Mucosa of stomach (tissue), 1 donor: ENCODE data around the gene AAGAB.
"Not testable (repeated sequence)": the region's sequence is repeated elsewhere in the genome, so short reads cannot be mapped to it uniquely, and the experiment has no call there.

Source experiments
- H3K27me3 ChIP-seq: one replicate; pipeline ENCODE4 v1.7.0; 2013; ENCODE audit warnings: mild to moderate bottlenecking, low read length; ENCODE audit not compliant: control insufficient read depth, insufficient read depth
- H3K36me3 ChIP-seq: one replicate; pipeline ENCODE4 v1.7.0; 2013; ENCODE audit warnings: low read length; ENCODE audit not compliant: control insufficient read depth, insufficient read depth
- H3K4me1 ChIP-seq: one replicate; pipeline ENCODE4 v1.7.0; 2013; ENCODE audit warnings: mild to moderate bottlenecking, low read length; ENCODE audit not compliant: control insufficient read depth, insufficient read depth
- H3K4me3 ChIP-seq: one replicate; pipeline ENCODE4 v1.7.0; 2013; ENCODE audit warnings: low read length
- H3K9ac ChIP-seq: one replicate; pipeline ENCODE4 v1.7.0; 2013; ENCODE audit warnings: mild to moderate bottlenecking, low read length, moderate library complexity
- H3K9me3 ChIP-seq: one replicate; pipeline ENCODE4 v1.7.0; 2013; ENCODE audit warnings: mild to moderate bottlenecking, low read length, moderate library complexity; ENCODE audit not compliant: control insufficient read depth
- donor health status: Pancreatic carcinoma.

The AAGAB gene

GRCh38 chr15:67161412-67161811 lies 93.0 kb downstream of the AAGAB start:
- H3K36me3 ChIP-seq = peaks cover under 1% of the 10 kb centered on the region
- H3K9ac ChIP-seq = no peak overlapping the region
- no peaks in the 10 kb centered on the region for H3K27me3 ChIP-seq
- no peak overlapping the region for H3K4me3 ChIP-seq
- no peaks in the 10 kb centered on the region for H3K9me3 ChIP-seq
- H3K4me1 ChIP-seq = peaks cover 18% of the 10 kb centered on the region

- no peak overlapping the region for H3K9ac ChIP-seq
- no peaks in the 10 kb centered on the region for H3K27me3 ChIP-seq
- no peak overlapping the region for H3K4me3 ChIP-seq
- no peaks in the 10 kb centered on the region for H3K9me3 ChIP-seq
- peaks cover 13% of the 10 kb centered on the region for H3K4me1 ChIP-seq
- H3K36me3 ChIP-seq = no peaks in the 10 kb centered on the region
These were observed 96.1 kb downstream of the AAGAB start for GRCh38 chr15:67158367-67158766.

DNA sequence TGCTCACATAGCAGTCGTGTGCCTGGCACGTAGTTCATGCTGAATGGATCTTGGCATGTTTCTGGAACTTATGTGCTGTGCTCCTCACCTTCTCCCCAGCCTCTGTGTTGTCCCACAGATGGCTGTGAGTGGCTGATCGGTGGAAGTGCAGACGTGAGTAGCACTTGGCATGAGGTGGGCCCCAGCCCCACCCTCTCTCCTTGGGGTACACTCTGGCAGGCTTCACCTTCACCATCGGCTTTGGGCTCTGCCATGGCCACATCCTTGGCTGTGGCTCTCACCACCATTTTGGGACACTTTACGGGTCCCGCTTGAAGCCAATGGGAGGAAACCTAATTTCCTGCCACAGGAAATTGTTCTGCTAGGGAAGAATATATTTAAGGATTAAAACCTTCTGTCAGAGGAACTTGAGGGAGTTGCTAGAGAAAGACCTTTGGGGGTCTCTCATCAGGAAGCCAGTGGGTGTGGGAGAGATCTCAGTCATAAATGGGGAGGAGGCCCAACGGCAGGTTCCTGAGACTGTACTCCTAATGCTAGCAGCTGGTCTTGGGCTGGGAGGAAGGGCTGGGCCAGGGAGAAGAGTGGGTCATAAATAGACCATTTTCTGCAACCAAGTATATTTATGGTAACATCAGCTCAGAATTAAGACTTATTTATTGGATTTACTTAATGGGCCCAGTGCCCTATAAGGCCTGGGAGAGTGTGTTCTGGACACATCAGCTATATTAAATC lies 96.8 kb downstream of the AAGAB start:
- H3K4me3 ChIP-seq = no peak overlapping the region
- H3K4me1 ChIP-seq = peaks cover 13% of the 10 kb centered on the region
- H3K27me3 ChIP-seq = no peaks in the 10 kb centered on the region
- no peaks in the 10 kb centered on the region for H3K36me3 ChIP-seq
- no peaks in the 10 kb centered on the region for H3K9me3 ChIP-seq
- no peak overlapping the region for H3K9ac ChIP-seq

GRCh38 chr15:67156834-67157233 lies 97.6 kb downstream of the AAGAB start:
- peaks cover 12% of the 10 kb centered on the region for H3K4me1 ChIP-seq
- no peak overlapping the region for H3K4me3 ChIP-seq

DNA sequence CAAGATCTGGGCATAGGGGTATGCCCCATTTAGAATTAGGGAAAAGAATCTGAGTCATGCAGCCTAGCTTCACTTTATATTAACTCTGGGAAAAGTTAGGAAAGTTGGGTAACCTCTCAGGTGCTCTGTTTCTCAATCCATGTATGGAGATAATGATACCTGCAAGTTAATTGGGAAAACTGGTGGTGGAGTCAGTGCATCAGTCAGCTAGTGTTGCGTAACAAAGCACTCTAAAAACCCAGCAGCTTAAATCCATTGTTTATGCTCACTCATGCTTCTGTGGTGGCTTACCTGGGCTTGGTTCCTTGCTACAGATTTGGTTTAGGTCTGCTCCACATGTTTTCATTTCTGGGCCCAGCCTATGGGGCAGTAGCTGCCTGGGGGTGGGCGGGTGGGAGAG lies 98.0 kb downstream of the AAGAB start:
- Histone ChIP-seq H3K4me1 (peaks cover 8% of the 10 kb centered on the region), H3K9ac (no peak overlapping the region), H3K9me3 (no peaks in the 10 kb centered on the region), H3K36me3 (no peaks in the 10 kb centered on the region), H3K27me3 (no peaks in the 10 kb centered on the region), H3K4me3 (no peak overlapping the region)

More at GRCh38 chr15:67156834-67157233, 97.6 kb downstream of the AAGAB start:
- H3K27me3 ChIP-seq = no peaks in the 10 kb centered on the region
- no peak overlapping the region for H3K9ac ChIP-seq
- H3K36me3 ChIP-seq = no peaks in the 10 kb centered on the region
- H3K9me3 ChIP-seq = no peaks in the 10 kb centered on the region

DNA sequence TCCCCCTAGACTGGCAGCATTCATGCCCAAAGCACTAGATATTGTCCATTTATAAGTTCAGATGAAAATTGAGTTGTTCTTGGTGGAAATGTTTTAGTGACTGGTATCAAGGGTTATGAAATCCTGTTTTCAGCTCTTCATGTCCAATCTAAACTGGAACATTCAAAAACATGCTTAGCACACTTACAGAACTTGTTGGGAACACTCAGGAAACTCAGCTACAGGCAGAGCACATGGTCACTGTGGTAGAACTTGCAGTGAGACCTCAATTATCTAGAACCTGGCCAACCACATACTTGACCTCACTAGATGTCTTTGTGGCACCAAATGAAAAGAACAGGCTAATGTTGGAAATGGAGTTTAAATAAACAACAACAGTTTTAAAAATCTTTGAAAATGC lies 100.2 kb downstream of the AAGAB start:
- no peaks in the 10 kb centered on the region for H3K27me3 ChIP-seq
- peaks cover 16% of the 10 kb centered on the region for H3K4me1 ChIP-seq

DNA sequence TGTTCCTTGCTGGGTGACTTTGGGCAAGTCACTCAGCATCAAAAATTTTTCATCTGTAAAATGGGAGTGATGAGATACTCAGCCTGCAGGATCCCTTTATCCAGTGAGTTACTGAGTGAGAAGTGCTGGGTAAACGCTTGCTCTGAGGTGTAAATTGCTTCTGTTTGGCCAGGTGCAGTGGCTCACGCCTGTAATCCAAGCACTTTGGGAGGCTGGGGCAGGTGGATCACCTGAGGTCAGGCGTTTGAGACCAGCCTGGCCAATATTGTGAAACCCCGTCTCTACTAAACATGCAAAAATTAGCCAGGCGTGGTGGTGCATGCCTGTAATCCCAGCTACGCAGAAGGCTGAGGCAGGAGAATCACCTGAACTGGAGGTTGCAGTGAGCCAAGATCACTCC lies 101.4 kb downstream of the AAGAB start:
- not testable (repeated sequence) for H3K27me3 ChIP-seq, H3K4me3 ChIP-seq, H3K9ac ChIP-seq, H3K36me3 ChIP-seq, H3K9me3 ChIP-seq
- H3K4me1 ChIP-seq = peaks cover 28% of the 10 kb centered on the region

More for the DNA sequence above, 100.2 kb downstream of the AAGAB start:
- Histone ChIP-seq H3K4me3 (no peak overlapping the region), H3K36me3 (no peaks in the 10 kb centered on the region), H3K9me3 (no peaks in the 10 kb centered on the region), H3K9ac (no peak overlapping the region)

DNA sequence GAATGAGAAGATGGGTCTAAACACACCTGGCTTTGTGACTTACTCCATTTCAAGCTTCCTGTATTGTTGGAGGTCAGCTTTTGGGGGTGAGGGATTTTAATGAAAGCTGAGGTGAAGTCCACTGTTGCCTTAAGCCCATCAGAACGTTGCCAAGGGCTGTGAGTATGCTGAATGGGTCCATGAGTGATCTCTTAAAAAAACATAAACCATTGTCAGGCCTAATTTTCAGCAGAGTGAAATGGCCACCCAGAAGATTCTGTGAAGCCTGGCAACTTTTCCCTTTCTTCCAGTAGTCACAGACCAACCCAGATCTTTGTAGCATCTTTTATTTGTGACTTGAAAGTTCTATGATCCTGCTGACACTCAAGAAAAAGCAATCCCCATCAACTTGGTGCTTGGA lies 102.0 kb downstream of the AAGAB start:
- H3K36me3 ChIP-seq = no peaks in the 10 kb centered on the region
- peaks cover 30% of the 10 kb centered on the region for H3K4me1 ChIP-seq
- H3K27me3 ChIP-seq = no peaks in the 10 kb centered on the region
- H3K9ac ChIP-seq = no peak overlapping the region
- no peak overlapping the region for H3K4me3 ChIP-seq
- no peaks in the 10 kb centered on the region for H3K9me3 ChIP-seq
